Muscle of arm (tissue), 12 donors: Measurements from ENCODE around the gene NEMP2. TPM values are rescaled to one million over a fixed set of nuclear protein-coding genes. Genes with fewer than 3 reads are reported as not detected.
"Not testable (repeated sequence)": the region's sequence is repeated elsewhere in the genome, so short reads cannot be mapped to it uniquely, and the experiment has no call there.

Source experiments
- DNase-seq: peaks from one replicate; pipeline ENCODE4 v3.0.0-alpha.2; 2013
- polyA plus RNA-seq, 12 donors: library from polyadenylated mRNA; unstranded; fragments of 120-200 nt; gene quantifications; one replicate each; pipeline ENCODE4 v1.2.1, GENCODE V29; 2013; ENCODE audit not compliant: insufficient read length in 12 of 12

NEMP2 gene
- polyA plus RNA-seq, 12 donors, result 6.3 to 10.5 (median 7.2) TPM; not detected in 1

DNA sequence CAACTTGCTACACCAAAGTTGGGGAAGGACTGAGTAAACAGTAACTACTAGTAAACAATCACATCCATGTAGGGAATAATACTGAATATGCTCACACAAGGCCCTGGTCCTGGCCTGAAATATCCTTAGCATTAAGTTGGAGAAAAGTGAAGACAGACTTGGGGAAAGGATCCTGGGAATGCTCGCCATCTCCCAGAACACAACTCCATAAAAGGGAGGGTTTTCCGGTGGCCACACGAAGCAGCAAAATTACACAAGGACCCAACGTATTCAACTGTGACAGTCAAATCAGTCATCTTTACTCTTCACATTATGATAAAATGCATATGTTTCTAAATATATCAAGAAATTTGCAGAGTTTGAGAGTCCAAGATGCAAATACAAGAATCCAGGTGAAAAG, 7.3 kb downstream of the NEMP2 start:
- DNase-seq, result no peak

DNA sequence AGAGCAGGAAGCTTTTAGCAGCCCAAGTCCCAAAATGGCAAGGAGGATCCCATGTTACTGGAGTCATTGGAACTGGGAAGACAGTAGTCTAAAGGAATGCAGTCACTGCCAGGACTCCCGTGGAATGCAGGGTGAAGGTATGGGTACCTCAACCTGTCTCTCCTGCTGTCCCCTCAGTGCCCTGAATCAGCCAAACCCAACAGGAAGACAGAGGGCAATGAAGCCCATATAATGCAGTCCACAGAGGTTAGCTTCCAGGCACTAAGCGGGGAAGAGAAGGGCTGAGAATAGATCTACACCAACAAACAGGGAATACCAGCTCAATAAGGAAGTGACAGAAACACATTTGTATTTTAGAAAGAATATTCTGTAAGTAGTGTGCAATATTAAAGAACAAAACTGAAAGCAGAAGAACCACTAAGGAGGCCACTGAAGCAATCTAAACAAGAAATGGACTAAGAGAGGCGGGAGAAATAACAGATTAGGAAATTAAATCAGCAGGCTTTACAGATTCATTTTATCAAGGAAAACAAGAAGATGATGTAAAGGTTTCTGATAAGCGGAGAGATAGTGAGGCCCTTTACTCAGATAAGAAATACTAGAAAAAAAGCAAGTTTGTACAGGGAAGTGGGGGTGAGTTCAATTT, 8.3 kb downstream of the NEMP2 start:
- no peak for DNase-seq

DNA sequence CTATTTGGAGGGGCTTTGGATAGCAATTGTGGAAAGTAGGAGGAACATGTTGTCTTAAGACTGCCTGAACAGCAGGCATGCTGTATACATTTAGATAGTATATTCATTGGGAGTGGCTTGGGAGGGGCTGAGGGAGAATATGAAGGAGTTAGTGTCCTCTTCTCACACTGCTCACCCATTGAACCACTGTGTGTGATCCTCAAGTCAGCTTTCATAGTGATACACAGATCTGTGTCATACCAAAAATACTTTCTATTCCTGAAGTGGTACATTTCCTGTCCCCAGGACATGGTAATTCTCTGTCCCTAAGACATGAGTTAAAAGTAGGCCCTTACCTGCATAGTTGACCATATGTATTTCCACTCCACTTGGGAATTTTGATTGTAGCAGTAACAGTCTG, 9.6 kb downstream of the NEMP2 start:
- DNase-seq, result no peak

DNA sequence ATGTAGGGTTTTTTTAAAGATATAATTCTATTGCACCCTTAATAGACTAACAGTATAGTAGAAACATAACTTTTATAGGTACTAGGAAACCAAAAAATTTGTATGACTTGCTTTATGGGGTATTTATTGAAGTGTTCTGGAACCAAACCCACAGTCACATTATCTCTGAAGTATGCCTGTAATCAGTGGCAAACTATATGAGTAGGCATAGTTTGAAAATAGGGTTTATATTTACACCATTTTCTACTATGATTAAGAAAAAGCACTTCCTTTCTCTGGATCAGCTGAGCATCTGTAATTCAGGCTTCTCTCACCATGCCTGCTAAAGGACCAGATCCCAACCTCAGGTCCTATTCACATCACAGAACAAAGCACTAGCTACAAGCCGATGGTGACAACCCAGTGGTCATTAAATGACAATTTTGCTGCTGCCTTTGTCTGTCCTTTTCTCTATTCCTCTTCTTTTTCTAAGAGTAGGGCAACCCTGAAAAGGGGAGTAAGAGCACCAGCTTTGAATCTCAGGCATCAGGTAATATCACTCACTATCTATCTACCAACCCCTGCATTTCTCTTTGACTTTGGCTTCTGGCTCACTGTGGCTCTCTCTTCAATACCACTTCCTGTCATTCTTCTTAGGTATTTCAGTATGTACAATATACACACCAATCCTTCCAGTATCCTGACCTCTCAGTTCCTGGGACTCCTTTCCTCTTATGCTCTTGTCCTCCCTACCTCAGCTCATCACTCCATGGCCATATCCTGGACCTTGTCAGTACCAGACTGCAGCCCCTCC, 14.4 kb downstream of the NEMP2 start:
- no peak for DNase-seq

DNA sequence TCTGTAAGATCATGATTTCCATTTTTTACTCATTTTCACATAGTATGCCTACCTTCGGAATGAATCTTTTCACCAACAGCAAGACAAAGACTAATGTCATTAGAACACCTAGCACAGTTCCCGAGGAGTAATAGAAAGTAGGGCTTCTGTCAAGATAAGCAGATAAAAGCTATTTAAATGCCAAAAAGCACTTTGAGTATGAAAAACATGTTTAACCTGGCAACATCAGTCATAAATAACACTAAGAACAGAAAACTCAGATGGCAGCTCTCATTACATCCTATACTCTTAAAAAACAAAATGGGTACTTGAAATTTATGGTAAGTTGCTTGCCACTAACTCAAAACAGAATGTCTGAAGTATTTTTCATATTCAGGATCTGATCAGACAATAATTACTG, 17.1 kb downstream of the NEMP2 start:
- no peak for DNase-seq

DNA sequence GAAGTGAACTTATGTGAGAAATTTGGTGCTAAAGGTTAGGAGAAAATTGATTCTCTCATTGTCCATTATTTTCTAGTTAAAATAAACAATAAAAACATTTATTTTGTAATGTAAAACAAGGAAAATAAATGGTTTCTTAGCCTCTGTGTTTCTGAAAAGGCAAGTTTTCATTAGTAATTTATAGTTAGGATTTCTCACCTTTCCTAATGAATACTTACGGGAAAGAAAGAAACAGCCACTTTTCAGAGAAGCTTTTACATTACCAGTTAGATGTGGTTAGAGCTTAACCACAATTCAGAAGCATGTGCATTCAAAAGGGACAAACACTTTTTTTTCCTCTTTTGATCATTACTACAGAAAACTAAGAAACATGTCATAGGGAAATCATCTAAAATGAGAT, 18.8 kb downstream of the NEMP2 start:
- no peak for DNase-seq

DNA sequence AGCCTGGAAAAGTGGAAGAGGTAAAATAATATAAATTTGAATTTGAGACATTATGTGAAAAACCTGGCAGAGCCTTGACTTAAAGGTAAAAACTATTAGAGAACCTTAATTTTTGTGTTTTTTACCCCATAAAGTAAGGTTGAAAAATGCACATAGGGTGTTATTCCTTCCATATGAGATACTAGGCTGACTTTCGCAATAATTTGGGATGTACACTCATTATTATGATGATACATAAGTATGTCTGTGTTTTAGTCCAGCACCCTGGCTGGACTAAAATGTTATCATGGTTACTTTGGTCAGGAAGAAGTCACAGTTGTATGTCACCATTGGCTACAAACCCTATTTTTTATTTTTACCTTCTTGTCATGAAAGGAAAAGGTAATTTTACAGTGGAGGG, 19.8 kb downstream of the NEMP2 start:
- no peak for DNase-seq

DNA sequence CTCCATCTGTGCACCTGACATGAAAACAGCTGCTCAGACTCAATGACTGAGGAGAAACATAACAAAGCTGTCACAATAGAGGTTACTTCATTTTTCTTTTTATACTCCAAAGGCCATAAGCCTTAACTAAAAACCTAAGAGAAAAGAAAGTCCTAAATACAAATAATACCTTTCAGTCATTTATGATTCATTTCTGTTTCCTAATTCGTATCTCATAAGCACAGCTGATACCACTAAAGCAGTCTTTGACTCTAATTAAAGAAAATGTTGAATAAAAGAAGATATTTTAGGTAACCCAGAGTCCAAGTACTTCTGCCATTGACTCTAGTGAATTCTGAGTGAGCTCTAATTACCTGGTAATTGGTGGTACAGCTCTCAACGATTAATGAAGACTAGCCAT, 20.6 kb downstream of the NEMP2 start:
- no peak for DNase-seq

DNA sequence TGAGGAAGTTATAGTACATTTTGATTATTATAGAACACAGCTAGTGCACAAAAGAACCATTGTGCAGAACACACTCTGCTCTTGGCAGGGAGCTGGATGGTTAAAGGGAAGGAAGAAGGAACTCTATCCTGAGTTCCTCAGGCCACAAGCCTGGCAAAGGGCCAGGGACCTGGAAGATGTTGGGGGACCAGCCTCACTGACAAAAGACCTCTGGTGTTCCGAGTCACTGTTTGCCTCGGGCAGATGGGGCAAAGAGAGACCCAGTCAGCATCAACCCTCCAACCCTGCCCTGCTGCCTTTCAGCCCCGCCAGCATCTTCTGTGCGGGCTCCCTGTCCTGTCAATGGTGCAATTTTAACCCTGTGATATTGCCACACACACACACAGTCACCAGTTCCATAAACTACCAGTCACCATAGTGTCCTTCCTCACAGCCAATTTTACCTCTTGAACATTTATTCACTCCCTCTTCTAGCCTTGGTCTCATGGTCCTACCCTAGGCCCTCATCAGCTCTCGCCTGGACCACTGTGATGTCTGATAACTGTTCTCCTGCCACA, 21.9 kb downstream of the NEMP2 start:
- DNase-seq, result no peak

DNA sequence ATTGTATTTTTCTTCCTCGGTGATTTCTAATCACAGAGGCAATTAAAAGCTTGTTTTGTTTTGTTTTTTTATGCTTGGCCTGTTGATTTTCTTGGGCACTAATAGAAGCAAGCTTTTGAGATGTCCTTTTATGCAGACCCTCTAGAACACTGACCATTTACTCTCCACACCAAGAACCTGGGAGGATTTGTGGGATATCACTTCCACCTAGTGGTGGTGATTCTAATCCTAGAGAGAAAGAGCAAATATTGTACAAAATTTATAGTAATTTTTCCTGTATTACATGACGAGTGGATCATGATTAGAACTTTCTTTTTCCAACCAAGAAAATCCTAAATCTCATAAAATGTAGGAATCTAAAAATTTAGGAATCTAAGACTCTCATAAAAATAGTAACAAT, 23.4 kb downstream of the NEMP2 start:
- peak; percentile 41 for DNase-seq

DNA sequence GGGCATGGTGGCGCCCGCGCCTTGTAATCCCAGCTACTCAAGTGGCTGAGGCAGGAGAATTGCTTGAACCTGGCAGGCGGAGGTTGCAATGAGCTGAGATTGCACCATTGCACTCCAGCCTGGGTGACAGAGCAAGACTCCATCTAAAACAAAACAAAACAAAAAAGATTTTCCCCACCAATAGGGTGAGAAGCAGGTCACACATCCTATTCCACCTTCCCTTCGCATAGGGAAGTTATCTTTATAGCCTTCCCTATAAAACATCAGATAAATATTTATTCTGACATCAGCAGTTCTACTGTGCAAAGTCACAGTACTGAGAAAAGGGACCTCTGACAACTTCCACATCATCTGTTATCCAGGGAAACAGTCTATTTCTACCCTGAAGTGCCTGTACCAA, 24.6 kb downstream of the NEMP2 start:
- not testable (repeated sequence) for DNase-seq

DNA sequence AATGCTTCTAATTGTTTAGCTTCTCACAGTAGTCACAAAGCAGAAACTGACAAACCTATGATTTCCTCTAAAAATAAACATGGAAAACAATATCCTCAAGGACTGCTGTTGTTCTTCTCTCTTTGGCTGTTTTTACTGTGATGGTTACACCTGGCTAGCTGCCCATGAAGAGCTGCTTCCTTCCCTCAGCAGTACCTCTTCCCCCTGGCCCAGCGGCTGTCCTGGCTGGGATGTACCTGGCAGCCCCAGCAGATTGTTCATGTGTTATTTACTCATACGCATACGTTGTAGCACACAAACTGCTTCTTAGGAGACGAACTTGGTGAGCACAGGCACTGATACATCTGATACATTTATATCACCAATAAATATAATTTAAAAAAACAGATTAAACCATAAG, 27.4 kb downstream of the NEMP2 start:
- DNase-seq, result no peak

DNA sequence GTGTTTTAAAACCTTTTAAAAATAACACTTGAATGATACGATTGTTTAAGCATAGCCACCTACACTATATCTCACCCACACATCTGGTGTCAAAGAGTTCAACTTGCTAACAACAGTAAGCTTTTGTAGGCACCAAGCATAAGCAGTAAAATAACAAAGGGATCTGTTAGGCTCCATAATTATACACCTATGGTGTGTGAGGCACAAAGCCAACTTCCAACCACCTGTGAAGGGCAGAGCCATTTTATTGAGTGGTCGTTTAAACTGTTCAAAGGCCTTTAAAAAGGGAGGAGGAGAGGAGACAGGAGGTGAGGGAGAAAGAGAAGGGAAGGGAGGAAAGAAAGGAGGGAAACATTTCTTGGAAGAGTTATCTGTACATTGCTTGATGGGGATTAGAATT, 27.9 kb downstream of the NEMP2 start:
- DNase-seq, result no peak

DNA sequence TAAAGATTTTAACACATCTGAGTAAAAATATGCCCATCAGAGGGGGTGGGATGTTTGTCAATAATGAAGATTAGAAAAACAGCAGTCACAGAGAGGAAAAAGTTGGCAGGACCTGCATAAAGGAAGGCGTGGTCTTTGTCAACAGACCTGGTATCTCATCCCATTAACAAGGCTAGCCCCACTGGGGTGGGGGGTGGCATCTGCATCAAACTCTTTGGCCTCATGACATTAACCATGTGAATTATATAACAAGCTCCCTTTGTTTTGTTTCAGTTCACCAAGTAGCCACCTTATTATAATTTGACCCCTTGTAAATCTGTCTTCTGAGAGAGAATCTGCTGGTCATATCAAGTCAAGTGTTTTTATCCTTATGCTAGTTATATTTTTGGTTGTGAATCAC, 28.8 kb downstream of the NEMP2 start:
- DNase-seq, result no peak

DNA sequence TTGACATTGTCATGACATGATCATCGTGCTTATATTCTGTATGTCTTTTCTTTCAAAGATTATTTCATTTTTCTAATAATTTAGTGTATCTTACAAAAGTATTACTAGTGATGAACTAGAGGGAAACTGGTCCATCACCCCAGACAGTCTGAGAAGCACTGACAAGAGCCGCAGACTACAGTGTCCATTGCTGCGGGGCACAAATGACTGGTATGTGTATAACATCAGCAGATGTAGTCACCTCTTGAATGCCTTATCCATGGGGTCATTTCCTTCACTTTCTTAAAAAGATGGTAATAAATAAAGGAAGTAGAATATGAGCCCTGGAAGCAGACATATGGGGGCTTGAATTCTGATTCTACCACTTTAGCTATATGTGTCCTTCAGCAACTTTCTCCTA, 29.6 kb downstream of the NEMP2 start:
- no peak for DNase-seq

DNA sequence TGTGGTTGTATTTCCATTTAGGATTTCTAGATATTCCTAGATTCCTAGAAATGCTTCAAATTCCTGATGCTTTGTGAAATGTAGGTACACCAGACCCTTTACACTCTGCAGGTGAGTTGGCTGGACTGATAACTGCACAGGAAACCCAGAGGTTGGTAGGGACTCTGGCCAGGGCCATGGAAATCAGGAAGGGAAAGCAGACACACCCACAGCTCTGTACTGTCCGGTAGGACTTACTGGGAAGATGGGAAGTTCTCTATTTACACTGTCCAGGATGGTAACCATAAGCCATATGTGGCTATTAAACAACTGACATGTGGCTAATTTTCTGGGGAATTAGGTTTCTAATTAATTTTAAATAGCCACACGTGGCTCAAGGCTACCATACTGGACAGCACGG, 31.4 kb downstream of the NEMP2 start:
- DNase-seq, result no peak

DNA sequence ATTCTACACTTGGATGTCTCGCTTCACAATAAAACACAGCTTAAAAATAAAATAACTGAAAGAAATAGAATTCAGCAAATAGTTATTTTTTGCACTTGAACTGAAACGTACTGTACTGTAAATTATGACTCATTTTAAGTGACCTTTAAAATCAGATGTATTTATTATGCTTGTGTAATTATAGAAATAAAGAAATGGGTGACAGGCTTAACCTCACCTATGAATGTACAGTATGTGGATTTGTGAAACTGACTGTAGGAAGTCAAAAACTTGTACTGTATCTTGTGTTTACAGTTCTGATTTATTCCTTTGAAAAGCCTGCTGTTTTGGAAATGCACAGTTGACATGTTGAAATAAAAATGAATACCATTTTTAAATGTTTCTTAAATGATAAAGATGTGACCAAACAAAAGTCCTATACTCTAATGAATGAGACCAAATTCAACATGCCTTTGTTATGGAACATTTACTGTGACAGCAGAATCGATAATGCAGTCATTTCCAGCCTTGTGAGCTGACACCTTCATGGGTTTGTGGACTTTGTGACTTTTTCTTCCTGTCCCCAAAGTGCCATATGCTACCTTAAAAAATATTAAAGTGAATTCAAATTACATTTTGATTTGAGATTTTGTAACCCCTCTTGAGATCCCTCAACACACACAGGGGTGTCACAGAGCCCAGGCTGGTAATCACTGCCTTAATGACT, 32.7 kb downstream of the NEMP2 start:
- DNase-seq, result no peak

DNA sequence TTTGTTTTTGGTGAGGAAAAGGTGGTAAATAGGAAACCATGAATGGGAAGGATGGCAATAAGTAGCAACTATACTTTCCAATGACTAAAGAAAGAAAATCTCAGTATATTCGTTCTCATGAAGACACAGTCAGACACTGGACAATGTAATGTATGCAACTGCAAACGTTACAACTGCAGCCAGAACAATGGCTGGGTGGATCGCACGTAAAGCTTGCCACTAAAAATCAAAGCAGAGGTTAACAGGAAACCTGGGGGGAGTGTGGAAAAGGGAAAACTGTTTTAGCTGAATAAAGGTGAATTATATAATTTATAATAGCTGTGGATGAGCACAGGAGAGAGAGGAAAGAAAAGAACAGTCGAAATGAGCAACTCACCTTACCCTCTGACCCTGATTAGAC, 33.3 kb downstream of the NEMP2 start:
- DNase-seq, result no peak

DNA sequence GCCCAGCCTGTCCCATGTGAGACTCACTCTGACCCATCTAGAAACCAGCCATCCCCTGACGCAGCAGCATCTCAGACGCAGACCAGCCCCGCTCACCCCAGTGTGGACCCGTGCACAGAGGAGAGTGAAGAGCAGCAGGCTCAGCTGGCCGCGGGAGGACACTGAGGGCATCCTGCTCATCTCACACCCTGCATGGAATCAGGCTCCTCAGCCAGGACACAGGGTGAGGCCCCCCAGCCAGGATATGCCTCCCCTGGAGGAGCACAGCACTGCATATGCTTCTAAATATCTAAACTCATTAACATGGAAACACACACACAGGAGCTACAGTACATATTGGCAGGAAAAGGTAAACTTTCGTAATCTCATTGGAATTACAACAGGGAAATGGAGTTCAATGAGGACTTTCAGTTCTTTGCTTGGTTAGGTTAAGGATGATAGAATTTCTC, 34.4 kb downstream of the NEMP2 start:
- no peak for DNase-seq

DNA sequence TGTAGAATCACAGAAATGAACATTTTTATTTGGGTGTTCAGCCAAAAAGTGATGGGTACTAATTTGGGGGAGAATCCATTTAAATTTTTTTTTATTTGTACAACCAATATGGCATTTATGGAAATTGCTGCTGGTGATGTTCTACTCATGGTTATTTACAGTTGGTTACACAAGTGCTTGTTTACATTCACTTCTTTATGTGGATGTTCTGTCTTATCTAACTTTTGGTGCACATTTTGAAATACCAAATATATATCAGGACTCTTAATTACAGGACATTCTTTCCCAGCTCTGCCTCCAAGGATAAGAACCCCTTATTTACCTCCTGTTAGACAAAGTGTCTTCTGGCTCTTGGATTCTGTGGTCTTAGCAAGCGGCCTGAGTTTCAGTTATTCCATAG, 35.2 kb downstream of the NEMP2 start:
- DNase-seq, result no peak

DNA sequence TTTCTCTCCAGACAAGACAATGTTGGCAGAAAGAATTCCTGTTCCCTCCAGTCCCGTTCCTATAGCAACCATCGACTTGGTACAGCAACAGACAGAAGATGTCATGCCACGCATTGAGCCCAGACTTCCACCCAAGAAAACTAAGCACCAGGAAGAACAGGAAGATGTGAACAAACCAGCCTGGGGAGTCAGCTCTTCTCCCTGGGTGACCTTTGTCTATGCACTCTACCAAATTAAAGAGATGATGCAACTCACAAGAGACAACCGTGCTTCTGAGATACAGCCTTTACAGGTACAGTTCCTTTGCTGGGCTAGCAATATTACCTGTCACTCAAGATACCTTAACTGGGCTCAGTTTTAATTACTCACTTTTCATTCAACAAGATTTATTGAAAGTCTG, 37.1 kb downstream of the NEMP2 start:
- no peak for DNase-seq

DNA sequence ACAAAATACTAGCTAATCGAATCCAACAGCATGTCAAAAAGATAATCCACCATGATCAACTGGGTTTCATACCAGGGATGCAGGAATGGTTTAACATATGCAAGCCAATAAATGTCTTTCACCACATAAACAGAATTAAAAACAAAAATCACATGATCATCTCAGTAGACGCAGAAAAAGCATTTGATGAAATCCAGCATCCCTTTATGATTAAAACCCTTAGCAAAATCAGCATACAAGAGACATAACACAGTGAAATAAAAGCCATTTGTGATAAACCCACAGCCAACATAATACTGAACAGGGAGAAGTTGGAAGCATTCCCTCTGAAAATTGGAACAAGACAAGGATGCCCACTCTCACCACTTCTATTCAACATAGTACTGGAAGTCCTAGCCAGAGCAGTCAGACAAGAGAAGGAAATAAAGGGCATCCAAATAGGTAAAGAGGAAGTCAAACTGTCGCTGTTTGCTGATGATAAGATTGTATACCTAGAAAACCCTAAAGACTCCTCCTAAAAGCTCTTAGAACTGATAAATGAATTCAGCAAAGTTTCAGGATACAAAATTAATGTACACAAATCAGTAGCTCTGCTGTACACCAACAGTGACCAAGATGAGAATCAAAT, 39.8 kb downstream of the NEMP2 start:
- DNase-seq, result not testable (repeated sequence)
